ENCODE measurements around the gene ARIH1. TPM values are rescaled to one million over a fixed set of nuclear protein-coding genes. Genes with fewer than 3 reads are reported as not detected.

ARIH1 gene
- total and polyA plus RNA-seq, 2 experiments from 2014 or later = 30.5 to 48.6 TPM

GRCh38 chr15:72592097-72592496 lies 118.0 kb downstream of the ARIH1 start (continued):
- TF ChIP-seq ZNF462 (CRISPR knock-in tag; IDR thresholded peaks at IDR 0.05) = no peak
- TF ChIP-seq NANOG (IDR thresholded peaks at IDR 0.05; ENCODE audit: borderline replicate concordance) = no peak
- TF ChIP-seq ZNF114 (CRISPR knock-in tag; IDR thresholded peaks at IDR 0.05) = no peak
- TF ChIP-seq CTCF (conservative IDR thresholded peaks at IDR 0.05; ENCODE audit: low read depth in 2 of 2) = no peak
- TF ChIP-seq CREB1 (CRISPR knock-in tag; IDR thresholded peaks at IDR 0.05; ENCODE audit: low read depth) = no peak
- no peak for TF ChIP-seq JUNB (IDR thresholded peaks at IDR 0.05; ENCODE audit: unreplicated experiment)

- Mint-ChIP-seq H3K9me3 (no peaks in the 10 kb centered on the region), H3K27me3 (ENCODE audit: insufficient read depth, low read depth, poor library complexity) (peaks cover 2% of the 10 kb centered on the region), H3K27ac (no peak overlapping the region), H3K36me3 (ENCODE audit: low read depth) (no peaks in the 10 kb centered on the region), H3K4me1 (no peaks in the 10 kb centered on the region), H3K4me3 (no peak overlapping the region)
- no peak for DNase-seq (ENCODE audit: low spot score)
- Histone ChIP-seq H3K4me2 (no peak overlapping the region), H3K36me3 (ENCODE audit: insufficient read depth) (no peaks in the 10 kb centered on the region), H3F3A (replicated peaks; ENCODE audit: low read depth) (no peaks in the 10 kb centered on the region), H2AFZ (no peak overlapping the region), H3K9me2 (ENCODE audit: insufficient read depth) (no peaks in the 10 kb centered on the region), H3K4me1 (ENCODE audit: insufficient read depth) (no peaks in the 10 kb centered on the region), H3K79me2 (replicated peaks; ENCODE audit: insufficient read depth) (no peaks in the 10 kb centered on the region), H3K4me3 (no peak overlapping the region), H4K20me1 (replicated peaks; ENCODE audit: insufficient read depth) (no peaks in the 10 kb centered on the region), H3K27ac (ENCODE audit: low read depth) (no peak overlapping the region), H3K27me3 (ENCODE audit: insufficient read depth) (no peaks in the 10 kb centered on the region)
- ATAC-seq = no peak
- no peak for TF ChIP-seq CREB1 (CRISPR knock-in tag; IDR thresholded peaks at IDR 0.05; ENCODE audit: low read depth)
- TF ChIP-seq ETS1 (IDR thresholded peaks at IDR 0.05) = no peak
- TF ChIP-seq EZH2phosphoT487 (IDR thresholded peaks at IDR 0.05; ENCODE audit: unreplicated experiment) = no peak
Observed at GRCh38 chr15:72592676-72593075, 118.5 kb downstream of the ARIH1 start.
